H1 (cell line): ENCODE measurements around the gene ACTN4. TPM values are rescaled to one million over a fixed set of nuclear protein-coding genes. Genes with fewer than 3 reads are reported as not detected.

Source experiments
- CTCF ChIA-PET: fragments of 300-600 bp; sonication (Branson Sonifier 250); formaldehyde crosslinking; loops from one replicate; lab custom pipeline; 2021; ENCODE audit not compliant: partially characterized antibody; lab: Charles Lee
- POLR2A ChIA-PET: fragments of 300-600 bp; sonication (Branson Sonifier 250); formaldehyde crosslinking; loops from one replicate; lab custom pipeline; 2021; ENCODE audit warnings: inconsistent platforms; ENCODE audit not compliant: partially characterized antibody; lab: Charles Lee
- DNase-seq, 2 experiments: peaks; one replicate each; pipeline versions ENCODE4 v3.0.0 to v3.0.0-alpha.2; 2010 to 2022; ENCODE audit warnings: low spot score in 2 of 2, low read depth in 1 of 2, mixed read lengths in 1 of 2
- FAIRE-seq: peaks from 2 replicates; lab custom pipeline; 2011; peaks lifted over from hg19 to GRCh38; lab: Jason Lieb, UNC
- H2AFZ ChIP-seq: 2 replicates; pipeline ENCODE4 v1.8.1; 2012; ENCODE audit warnings: low read length, inconsistent platforms
- H2AK5ac ChIP-seq: 2 replicates; pipeline ENCODE4 v1.6.1; 2013; ENCODE audit warnings: low read depth, low read length
- H2BK120ac ChIP-seq: replicated peaks from 2 replicates; pipeline ENCODE3; 2013; ENCODE audit warnings: low read depth, low read length, inconsistent platforms
- H2BK12ac ChIP-seq: 2 replicates; pipeline ENCODE4 v1.6.1; 2013; ENCODE audit warnings: low read depth, low read length
- H2BK15ac ChIP-seq: 2 replicates; pipeline ENCODE4 v1.6.1; 2013; ENCODE audit warnings: low read length
- H2BK20ac ChIP-seq: 2 replicates; pipeline ENCODE4 v1.6.1; 2013; ENCODE audit warnings: low read length
- H2BK5ac ChIP-seq: 2 replicates; pipeline ENCODE4 v1.6.1; 2013; ENCODE audit warnings: low read depth, low read length
- H3K14ac ChIP-seq: 2 replicates; pipeline ENCODE4 v1.6.1; 2013; ENCODE audit warnings: inconsistent platforms; ENCODE audit not compliant: insufficient read length
- H3K18ac ChIP-seq: 2 replicates; pipeline ENCODE4 v1.6.1; 2013; ENCODE audit warnings: low read length; ENCODE audit errors: extremely low read depth
- H3K23ac ChIP-seq: 2 replicates; pipeline ENCODE4 v1.6.1; 2013; ENCODE audit warnings: inconsistent platforms; ENCODE audit not compliant: insufficient read length
- H3K23me2 ChIP-seq: 2 replicates; pipeline ENCODE4 v1.6.1; 2013; ENCODE audit warnings: low read depth, low read length
- H3K27ac ChIP-seq: 2 replicates; pipeline ENCODE4 v1.6.1; 2011; ENCODE audit warnings: low read depth, low read length, inconsistent platforms
- H3K27me3 ChIP-seq, 4 experiments: replicated peaks in 1 of 4; 1 replicate in 1 of 4; 2 replicates in 3 of 4; pipeline versions ENCODE4 v1.6.1 to v1.8.1; 2011 to 2013; ENCODE audit warnings: low read length in 3 of 4, mild to moderate bottlenecking in 3 of 4, inconsistent platforms in 2 of 4, mixed read lengths in 2 of 4, moderate library complexity in 1 of 4; ENCODE audit not compliant: control insufficient read depth in 3 of 4, insufficient read depth in 3 of 4; ENCODE audit errors: extremely low read depth in 1 of 4
- H3K36me3 ChIP-seq, 4 experiments: 2 replicates each; pipeline versions ENCODE4 v1.6.1 to v1.8.1; 2011 to 2013; ENCODE audit warnings: mild to moderate bottlenecking in 4 of 4, low read length in 3 of 4, moderate library complexity in 2 of 4, control low read depth in 1 of 4, inconsistent platforms in 1 of 4; ENCODE audit not compliant: insufficient read depth in 4 of 4, control insufficient read depth in 2 of 4
- H3K4ac ChIP-seq: replicated peaks from 2 replicates; pipeline ENCODE3; 2013; ENCODE audit warnings: low read length, low read depth, mixed read lengths, inconsistent platforms; ENCODE audit not compliant: insufficient read length
- H3K4me1 ChIP-seq, 4 experiments: replicated peaks in 1 of 4; 1 replicate in 1 of 4; 2 replicates in 3 of 4; pipeline versions ENCODE4 v1.6.1 to v1.8.1; 2011 to 2013; ENCODE audit warnings: low read length in 3 of 4, inconsistent platforms in 2 of 4, mixed read lengths in 1 of 4; ENCODE audit not compliant: insufficient read depth in 4 of 4, control insufficient read depth in 3 of 4
- H3K4me2 ChIP-seq, 2 experiments: 2 replicates each; pipeline versions ENCODE4 v1.6.1 to v1.8.1; 2011 to 2013; ENCODE audit warnings: low read depth in 2 of 2, low read length in 2 of 2, control low read depth in 1 of 2, inconsistent platforms in 1 of 2, mild to moderate bottlenecking in 1 of 2; ENCODE audit not compliant: insufficient read depth in 1 of 2
- H3K4me3 ChIP-seq, 4 experiments: fragments of 200-600, 300-600 bp in 1 of 4; sonication (generic), shearing (Covaris generic), sonication (Bioruptor Twin) in 1 of 4; 2 replicates each; pipeline versions ENCODE4 v1.5.1 to v1.8.1; 2011 to 2016; ENCODE audit warnings: low read length in 4 of 4, low read depth in 3 of 4, control low read depth in 2 of 4, inconsistent platforms in 2 of 4, mild to moderate bottlenecking in 2 of 4, mixed read lengths in 1 of 4, moderate library complexity in 1 of 4; ENCODE audit not compliant: insufficient read depth in 2 of 4; ENCODE audit errors: extremely low read depth in 1 of 4
- H3K56ac ChIP-seq: replicated peaks from 2 replicates; pipeline ENCODE3; 2013; ENCODE audit warnings: low read depth, mild to moderate bottlenecking, mixed read lengths, low read length, inconsistent platforms; ENCODE audit not compliant: insufficient read length
- H3K79me1 ChIP-seq: 2 replicates; pipeline ENCODE4 v1.6.1; 2013; ENCODE audit warnings: low read depth, low read length, control low read depth
- H3K79me2 ChIP-seq, 2 experiments: 2 replicates each; pipeline versions ENCODE4 v1.6.1 to v1.8.1; 2012 to 2013; ENCODE audit warnings: low read length in 2 of 2, mild to moderate bottlenecking in 2 of 2, inconsistent platforms in 1 of 2; ENCODE audit not compliant: insufficient read depth in 2 of 2, control insufficient read depth in 1 of 2
- H3K9ac ChIP-seq, 4 experiments: replicated peaks in 1 of 4; 1 replicate in 1 of 4; 2 replicates in 3 of 4; pipeline versions ENCODE4 v1.6.1 to v1.8.1; 2011 to 2013; ENCODE audit warnings: low read depth in 3 of 4, low read length in 3 of 4, control low read depth in 2 of 4, mild to moderate bottlenecking in 2 of 4, moderate library complexity in 2 of 4, inconsistent platforms in 1 of 4; ENCODE audit errors: extremely low read depth in 1 of 4
- H3K9me3 ChIP-seq, 2 experiments: 2 replicates each; pipeline versions ENCODE4 v1.6.1 to v1.8.1; 2012 to 2013; ENCODE audit warnings: mild to moderate bottlenecking in 2 of 2, moderate library complexity in 2 of 2, control low read depth in 1 of 2, inconsistent platforms in 1 of 2, low read depth in 1 of 2, low read length in 1 of 2, mixed read lengths in 1 of 2; ENCODE audit not compliant: insufficient read depth in 2 of 2
- H4K20me1 ChIP-seq, 2 experiments: replicated peaks in 1 of 2; 2 replicates each; pipeline versions ENCODE3 to v1.8.1; 2011 to 2013; ENCODE audit warnings: inconsistent platforms in 2 of 2, low read length in 2 of 2, mild to moderate bottlenecking in 1 of 2; ENCODE audit not compliant: insufficient read depth in 2 of 2, control insufficient read depth in 1 of 2
- H4K5ac ChIP-seq: 2 replicates; pipeline ENCODE4 v1.6.1; 2013; ENCODE audit warnings: low read length, low read depth, mixed read lengths, inconsistent platforms; ENCODE audit not compliant: insufficient read length
- H4K8ac ChIP-seq: 2 replicates; pipeline ENCODE4 v1.8.0; 2013; ENCODE audit warnings: mild to moderate bottlenecking, moderate library complexity, low read length, inconsistent platforms; ENCODE audit not compliant: insufficient read depth; ENCODE audit errors: extremely low read depth
- H4K91ac ChIP-seq: replicated peaks from 2 replicates; pipeline ENCODE3; 2013; ENCODE audit warnings: low read length, mixed read lengths, inconsistent platforms; ENCODE audit not compliant: insufficient read length
- SRF ChIP-seq: IDR thresholded peaks from 2 replicates; pipeline ENCODE4 v1.6.1; 2011; ENCODE audit warnings: mild to moderate bottlenecking, low read depth, low read length, moderate library complexity
- TAF7 ChIP-seq: optimal IDR thresholded peaks from 2 replicates; pipeline ENCODE3; 2011; ENCODE audit warnings: low read depth, mild to moderate bottlenecking, inconsistent platforms, low read length, moderate library complexity, borderline replicate concordance
- WGBS, 2 experiments: shearing (Covaris generic) in 1 of 2; methylation state at CpG; one replicate each; pipeline versions ENCODE4 v1.1.6 to v1.1.7; 2013 to 2015; ENCODE audit warnings: low lambda C conversion rate in 2 of 2, mixed read lengths in 2 of 2, inconsistent platforms in 1 of 2, low coverage in 1 of 2, missing lambda C conversion rate in 1 of 2; ENCODE audit not compliant: insufficient replicate concordance in 2 of 2, insufficient coverage in 1 of 2, insufficient read length in 1 of 2; ENCODE audit errors: extremely low coverage in 1 of 2, missing lambda C conversion rate in 1 of 2; 5-methylcytosine and 5-hydroxymethylcytosine counted together
- polyA plus RNA-seq, 7 experiments: library from polyadenylated mRNA; depleted of rRNA in 3 of 7; stranded (reverse) in 5 of 7; unstranded in 2 of 7; fragments of >200 nt in 5 of 7; fragments of 200-250 nt in 2 of 7; gene quantifications; 1 replicate in 5 of 7; 2 replicates in 1 of 7; 4 replicates in 1 of 7; pipeline versions ENCODE4 v1.2.1 to v1.2.3, GENCODE V29; 2011 to 2013; ENCODE audit warnings: missing spikeins in 2 of 7, mixed read lengths in 2 of 7
- total RNA-seq: library from RNA; stranded (reverse); fragmentation: NEBNext Ultra II Directional; extraction: Animal tissue kit (Norgen Biotek cat#: 25700); gene quantifications from 2 replicates; pipeline ENCODE4 v1.2.1, GENCODE V29; 2021

The ACTN4 gene
- total and polyA plus RNA-seq, 2 of the 8 experiments (the other 6 are each of a cell fraction or from before 2014, with no cell fraction given) = 211 to 520 TPM

- Histone ChIP-seq H3K4me3 (no peak overlapping the region), H2BK12ac (peak overlapping the region; percentile 45; the same call in 1 of the 2 replicates), H2BK15ac (no peak overlapping the region), H3K18ac (0 out of 2 replicates have a peak overlapping the region, but pooled peaks have one; percentile 10), H3K4me2 (no peak overlapping the region), H4K5ac (no peak overlapping the region), H3K36me3 (no peaks in the 10 kb centered on the region), H2AFZ (no peak overlapping the region), H3K4ac (no peak overlapping the region), H3K79me1 (peaks cover 25% of the 10 kb centered on the region), H4K20me1 (peaks cover 6 to 26% of the 10 kb centered on the region in 2 experiments), H4K8ac (0 out of 2 replicates have a peak overlapping the region, but pooled peaks have one; percentile 63), H3K27ac (peak overlapping the region; percentile 26; the same call in 1 of the 2 replicates), H4K91ac (no peak overlapping the region), H3K9me3 (no peaks in the 10 kb centered on the region), H2BK20ac (no peak overlapping the region), H2BK120ac (no peak overlapping the region), H3K14ac (no peak overlapping the region), H2AK5ac (peak overlapping the region; percentile 3; the same call in 1 of the 2 replicates), H3K4me1 (peaks cover 6 to 12% (median 9%) of the 10 kb centered on the region in 4 experiments), H3K56ac (no peak overlapping the region), H3K23ac (no peak overlapping the region), H2BK5ac (peak overlapping the region; percentile 38), H3K79me2 (peaks cover 23 to 91% of the 10 kb centered on the region in 2 experiments), H3K9ac (no peak overlapping the region), H3K23me2 (no peaks in the 10 kb centered on the region), H3K27me3 (no peaks in the 10 kb centered on the region)
- 85% methylated on average over 16 of the region's 16 CpGs; no CpG with 5 or more reads in 1 of the 2 experiments for WGBS, 2 experiments
- TF ChIP-seq SRF (peak; percentile 71), TAF7 (no peak)
- FAIRE-seq = no peak
- ChIA-PET POLR2A (interaction anchor here (1.1 to 23.4 kb wide), 5 partner anchors 9 to 25 kb away, joined by 3 to 495 read pairs (median 9); no protein-coding TSS in a partner anchor), CTCF (interaction anchor here (0.8 to 3.3 kb wide), 12 partner anchors 10 to 51 kb away, joined by 3 to 10 read pairs (median 4); partner anchors contain the start of gene ACTN4)
- no peak for DNase-seq
Measured at GRCh38 chr19:38674388-38675171, 27.1 kb downstream of the ACTN4 start.
